Bronchial epithelial cell (primary cell): ENCODE data around the gene IGF1R. TPM values are rescaled to one million over a fixed set of nuclear protein-coding genes. Genes with fewer than 3 reads are reported as not detected.
A peak's percentile ranks its signal among the peaks of the same experiment; 100 is the strongest.

Experiments
- DNase-seq: peaks from one replicate; pipeline ENCODE4 v3.0.0-alpha.2; 2010; ENCODE audit warnings: low read depth
- FAIRE-seq: peaks from 2 replicates; lab custom pipeline; 2011; peaks lifted over from hg19 to GRCh38; lab: Jason Lieb, UNC
- H3K27me3 ChIP-seq: 2 replicates; pipeline ENCODE4 v1.5.1; 2011; ENCODE audit warnings: low read length; ENCODE audit not compliant: control insufficient read depth, insufficient read depth
- H3K36me3 ChIP-seq: 2 replicates; pipeline ENCODE4 v1.5.1; 2011; ENCODE audit warnings: low read length; ENCODE audit not compliant: control insufficient read depth, insufficient read depth
- H3K4me3 ChIP-seq: 2 replicates; pipeline ENCODE4 v1.5.1; 2011; ENCODE audit warnings: mild to moderate bottlenecking, low read depth, low read length, control low read depth
- total RNA-seq: library from RNA; depleted of rRNA; stranded (reverse); fragments of >200 nt; gene quantifications from 2 replicates; pipeline ENCODE4 v1.2.1, GENCODE V29; 2014
- TF ChIP-seq, protein P1 (sequence below): IDR thresholded peaks from 2 replicates; pipeline ENCODE4 v1.5.1; 2011; ENCODE audit warnings: mild to moderate bottlenecking, moderate library complexity, low read length, control low read depth, inconsistent platforms; ENCODE audit not compliant: insufficient read depth, severe bottlenecking

Gene IGF1R
- total RNA-seq, 1 donor from 2014 or later = 39.5 TPM

DNA sequence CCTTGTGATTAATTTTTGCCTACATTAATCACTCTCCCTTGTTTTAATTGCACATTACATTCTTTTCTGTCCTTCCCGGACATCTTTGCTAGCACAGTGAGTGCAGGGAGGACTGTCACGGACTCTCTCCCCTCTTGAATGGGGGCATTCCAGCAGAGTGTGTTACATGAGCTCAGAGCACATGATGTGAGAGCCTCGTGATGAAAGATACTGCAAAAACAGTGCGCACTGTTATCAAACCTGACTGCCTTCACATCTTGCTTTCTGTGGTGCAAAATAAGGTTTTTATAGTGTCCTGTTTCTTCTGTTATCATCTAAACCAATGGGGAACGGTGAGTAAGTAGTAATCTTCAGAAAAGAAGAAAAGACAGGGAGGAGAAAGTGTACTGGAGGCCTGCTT is 191.7 kb downstream of the IGF1R start:
- DNase-seq (no peak), FAIRE-seq (no peak)
- H3K27me3 ChIP-seq = no peaks in the 10 kb centered on the region
- H3K4me3 ChIP-seq = no peak overlapping the region
- TF ChIP-seq, protein P1, sequence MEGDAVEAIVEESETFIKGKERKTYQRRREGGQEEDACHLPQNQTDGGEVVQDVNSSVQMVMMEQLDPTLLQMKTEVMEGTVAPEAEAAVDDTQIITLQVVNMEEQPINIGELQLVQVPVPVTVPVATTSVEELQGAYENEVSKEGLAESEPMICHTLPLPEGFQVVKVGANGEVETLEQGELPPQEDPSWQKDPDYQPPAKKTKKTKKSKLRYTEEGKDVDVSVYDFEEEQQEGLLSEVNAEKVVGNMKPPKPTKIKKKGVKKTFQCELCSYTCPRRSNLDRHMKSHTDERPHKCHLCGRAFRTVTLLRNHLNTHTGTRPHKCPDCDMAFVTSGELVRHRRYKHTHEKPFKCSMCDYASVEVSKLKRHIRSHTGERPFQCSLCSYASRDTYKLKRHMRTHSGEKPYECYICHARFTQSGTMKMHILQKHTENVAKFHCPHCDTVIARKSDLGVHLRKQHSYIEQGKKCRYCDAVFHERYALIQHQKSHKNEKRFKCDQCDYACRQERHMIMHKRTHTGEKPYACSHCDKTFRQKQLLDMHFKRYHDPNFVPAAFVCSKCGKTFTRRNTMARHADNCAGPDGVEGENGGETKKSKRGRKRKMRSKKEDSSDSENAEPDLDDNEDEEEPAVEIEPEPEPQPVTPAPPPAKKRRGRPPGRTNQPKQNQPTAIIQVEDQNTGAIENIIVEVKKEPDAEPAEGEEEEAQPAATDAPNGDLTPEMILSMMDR = no peak
- H3K36me3 ChIP-seq = no peaks in the 10 kb centered on the region

DNA sequence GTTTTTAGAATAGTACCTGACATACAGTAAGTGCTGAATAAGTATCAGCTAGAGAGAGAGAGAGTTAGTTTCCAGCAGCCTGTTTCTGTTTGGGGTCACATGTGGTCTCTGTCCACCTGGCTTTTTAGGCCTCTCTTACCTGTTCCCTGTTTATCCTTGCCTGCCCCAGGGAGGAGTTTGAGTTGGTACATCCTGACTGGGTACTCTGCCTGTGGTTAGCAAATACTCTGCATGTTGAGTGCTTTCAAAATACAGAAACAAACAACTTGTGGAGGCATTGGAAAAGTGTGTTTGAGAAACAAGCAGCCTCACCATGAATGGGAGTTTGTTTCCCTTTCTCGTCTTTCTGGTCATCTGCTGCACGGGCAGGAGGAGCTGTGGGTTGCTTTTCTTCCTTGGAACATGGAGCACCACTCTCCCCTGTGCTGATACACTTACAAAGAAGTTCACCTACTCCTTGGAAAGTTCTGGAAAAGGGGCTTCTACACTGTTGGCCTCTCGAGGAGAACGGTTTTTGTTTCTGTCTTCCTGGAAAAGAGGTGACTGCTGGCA is 193.2 kb downstream of the IGF1R start:
- FAIRE-seq (no peak), DNase-seq (no peak)
- H3K36me3 ChIP-seq = no peaks in the 10 kb centered on the region
- no peak overlapping the region for H3K4me3 ChIP-seq
- H3K27me3 ChIP-seq = no peaks in the 10 kb centered on the region
- TF ChIP-seq, protein P1 = no peak

DNA sequence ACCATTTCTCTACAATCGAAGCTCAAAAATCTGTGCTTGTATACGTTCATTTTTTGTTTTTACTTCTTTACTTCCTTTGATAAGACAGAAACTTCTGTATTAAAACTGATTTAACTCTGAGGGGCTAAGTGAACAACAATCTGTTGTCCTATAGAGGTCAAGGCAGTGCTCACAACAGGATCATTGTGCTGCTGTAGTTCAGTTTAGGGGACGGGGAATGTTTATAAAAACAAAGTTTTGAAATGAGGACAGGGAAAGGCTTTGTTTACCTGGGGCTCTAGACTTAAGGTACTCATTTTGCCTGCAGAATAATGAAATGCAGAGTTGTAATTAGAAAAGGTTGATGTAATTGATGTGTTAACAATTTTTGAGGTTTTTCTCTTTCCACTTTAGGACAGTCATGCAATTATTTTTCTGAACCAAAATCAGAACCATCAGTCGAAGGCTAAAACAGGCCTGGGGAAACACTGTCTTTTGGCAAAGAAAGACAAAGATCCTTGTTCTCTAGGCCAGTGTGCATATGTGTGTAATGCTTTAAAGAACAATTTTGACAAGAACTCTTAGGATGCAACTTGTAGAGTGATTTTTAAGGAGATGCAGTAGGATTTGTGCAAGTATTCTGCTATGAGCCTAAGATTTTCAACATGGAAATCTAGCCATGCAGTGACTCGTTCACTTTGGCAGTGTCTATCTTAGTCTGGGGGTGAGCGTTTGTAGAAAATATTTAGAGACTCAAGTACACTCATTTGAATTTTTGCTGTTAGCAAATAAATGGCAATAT is 194.0 kb downstream of the IGF1R start:
- no peak for FAIRE-seq
- Histone ChIP-seq H3K4me3 (no peak overlapping the region), H3K36me3 (no peaks in the 10 kb centered on the region), H3K27me3 (no peaks in the 10 kb centered on the region)
- DNase-seq = peak; percentile 29
- TF ChIP-seq, protein P1 = no peak

DNA sequence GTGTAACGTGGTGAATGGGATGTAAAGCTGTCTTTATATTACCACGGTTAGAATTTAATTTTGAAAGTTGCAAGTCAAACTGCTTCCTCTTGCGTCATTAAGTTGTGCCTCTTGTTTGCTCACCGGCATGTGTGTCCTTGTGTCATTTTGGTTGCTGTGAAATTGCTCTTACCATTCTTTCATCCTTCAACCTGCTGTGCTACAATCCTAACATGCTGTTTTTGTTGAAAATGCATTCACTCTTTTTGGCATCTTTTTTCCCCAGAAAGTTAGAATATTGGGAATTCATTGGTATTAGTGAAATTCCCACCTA is 194.6 kb downstream of the IGF1R start:
- TF ChIP-seq, protein P1 = no peak
- no peak overlapping the region for H3K4me3 ChIP-seq
- H3K36me3 ChIP-seq = no peaks in the 10 kb centered on the region
- H3K27me3 ChIP-seq = no peaks in the 10 kb centered on the region
- DNase-seq = no peak
- no peak for FAIRE-seq

DNA sequence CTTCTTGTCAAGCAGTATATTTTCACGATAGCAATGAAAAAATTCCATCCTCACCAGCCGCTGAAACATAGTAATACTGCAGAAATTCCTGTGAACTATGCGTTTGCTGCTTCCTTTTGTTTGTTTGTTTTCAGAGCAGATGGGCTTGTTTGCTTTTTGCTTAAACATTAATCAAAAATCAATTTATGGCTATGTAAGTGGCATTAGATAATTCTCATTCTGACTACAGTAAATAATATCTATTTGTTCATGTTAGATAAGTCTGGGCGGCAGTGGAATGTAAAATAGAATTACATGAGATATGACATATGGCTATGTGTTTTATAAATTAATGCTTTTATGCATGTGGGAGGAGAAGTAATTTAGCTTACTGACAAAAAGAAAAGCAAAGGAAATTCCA is 195.5 kb downstream of the IGF1R start:
- Histone ChIP-seq H3K36me3 (no peaks in the 10 kb centered on the region), H3K27me3 (no peaks in the 10 kb centered on the region), H3K4me3 (no peak overlapping the region)
- DNase-seq (no peak), FAIRE-seq (no peak)
- TF ChIP-seq, protein P1 = no peak
